Natural killer cell (primary cell): Measurements from ENCODE around the gene PCDHB15. TPM values are rescaled to one million over a fixed set of nuclear protein-coding genes. Genes with fewer than 3 reads are reported as not detected.

Source experiments
- ATAC-seq, 3 donors: fragments of 150-1000 bp in 2 of 3; fragments of 200-7000 bp in 1 of 3; cut with Tn5 transposase; 1 replicate in 1 of 3; 2 replicates in 2 of 3; pipeline ENCODE4 v1.10.0; 2021; ENCODE audit warnings: mild to moderate bottlenecking in 2 of 3, moderate library complexity in 2 of 3
- DNase-seq, 2 donors: peaks; one replicate each; pipeline versions ENCODE4 v3.0.0 to v3.0.0-alpha.2; 2013 to 2021; ENCODE audit warnings: mixed read lengths in 1 of 2
- H3K27ac ChIP-seq: one replicate; pipeline ENCODE4 v1.5.1; 2013; ENCODE audit warnings: mild to moderate bottlenecking, low read length
- H3K27me3 ChIP-seq: one replicate; pipeline ENCODE4 v1.6.1; 2013; ENCODE audit warnings: low read length; ENCODE audit not compliant: control insufficient read depth, insufficient read depth
- H3K36me3 ChIP-seq: one replicate; pipeline ENCODE4 v1.6.1; 2013; ENCODE audit warnings: low read length; ENCODE audit not compliant: control insufficient read depth, insufficient read depth
- H3K4me1 ChIP-seq: one replicate; pipeline ENCODE4 v1.6.1; 2013; ENCODE audit warnings: low read length; ENCODE audit not compliant: control insufficient read depth, insufficient read depth
- H3K4me3 ChIP-seq: one replicate; pipeline ENCODE4 v1.5.1; 2013; ENCODE audit warnings: low read length
- H3K9me3 ChIP-seq: one replicate; pipeline ENCODE4 v1.6.1; 2013; ENCODE audit warnings: low read length; ENCODE audit not compliant: control insufficient read depth, insufficient read depth
- H3K27ac Mint-ChIP-seq, 2 donors: one replicate each; pipeline ENCODE4 v1.8.0; 2022; ENCODE audit warnings: mild to moderate bottlenecking in 2 of 2, mixed read lengths in 2 of 2, moderate library complexity in 1 of 2
- H3K27me3 Mint-ChIP-seq, 2 donors: one replicate each; pipeline ENCODE4 v1.8.0; 2022; ENCODE audit warnings: low read depth in 2 of 2, mixed read lengths in 2 of 2
- H3K36me3 Mint-ChIP-seq: one replicate; pipeline ENCODE4 v1.8.0; 2022; ENCODE audit warnings: mixed read lengths
- H3K4me1 Mint-ChIP-seq, 2 donors: one replicate each; pipeline ENCODE4 v1.8.0; 2022; ENCODE audit warnings: mixed read lengths in 2 of 2
- H3K4me3 Mint-ChIP-seq: one replicate; pipeline ENCODE4 v1.8.0; 2022; ENCODE audit warnings: mild to moderate bottlenecking, moderate library complexity, mixed read lengths
- H3K9me3 Mint-ChIP-seq, 2 donors: one replicate each; pipeline ENCODE4 v1.8.0; 2022; ENCODE audit warnings: mixed read lengths in 2 of 2
- WGBS: methylation state at CpG from one replicate; pipeline ENCODE4 v1.1.7; 2013; ENCODE audit warnings: missing lambda C conversion rate; ENCODE audit not compliant: insufficient coverage; 5-methylcytosine and 5-hydroxymethylcytosine counted together
- intact Hi-C: fragments of 100-400 bp; cut with micrococcal nuclease; formaldehyde crosslinking; loops from one replicate; pipeline ENCODE4 v1.14.2; 2022
- total RNA-seq, 4 donors: library from RNA; stranded (reverse); fragments of 120-200 nt in 1 of 4; gene quantifications; one replicate each; pipeline versions ENCODE4 v1.2.3 to v1.2.4, GENCODE V29; 2013 to 2022
- TF ChIP-seq, protein P1 (sequence below): fragments of 200-600 bp; IDR thresholded peaks from one replicate; pipeline ENCODE4 v1.8.0; 2022; ENCODE audit warnings: antibody characterized with exemption

The PCDHB15 gene
- total RNA-seq, 3 donors from 2014 or later (not counting 1 experiment from before 2014, with no cell fraction given) = not detected

DNA sequence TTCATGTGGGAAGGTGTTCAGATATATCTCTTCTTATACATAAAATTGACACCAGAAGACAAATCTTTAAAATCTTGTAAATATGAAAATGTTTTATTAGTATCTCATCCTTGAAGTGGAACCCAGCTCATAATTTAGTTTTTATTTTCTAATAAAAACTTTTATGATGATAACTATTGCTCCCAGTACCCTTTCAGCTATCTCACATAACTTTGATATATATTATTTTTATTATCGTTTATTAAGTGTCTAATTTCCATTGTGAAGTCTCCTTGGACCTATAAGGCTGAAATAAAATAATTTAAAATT lies 16.0 kb downstream of the PCDHB15 start:
- ATAC-seq (no peak), DNase-seq (no peak)
- peaks cover 50% of the 10 kb centered on the region for H3K9me3 ChIP-seq
- H3K36me3 Mint-ChIP-seq = peaks cover 53% of the 10 kb centered on the region
- TF ChIP-seq, protein P1, sequence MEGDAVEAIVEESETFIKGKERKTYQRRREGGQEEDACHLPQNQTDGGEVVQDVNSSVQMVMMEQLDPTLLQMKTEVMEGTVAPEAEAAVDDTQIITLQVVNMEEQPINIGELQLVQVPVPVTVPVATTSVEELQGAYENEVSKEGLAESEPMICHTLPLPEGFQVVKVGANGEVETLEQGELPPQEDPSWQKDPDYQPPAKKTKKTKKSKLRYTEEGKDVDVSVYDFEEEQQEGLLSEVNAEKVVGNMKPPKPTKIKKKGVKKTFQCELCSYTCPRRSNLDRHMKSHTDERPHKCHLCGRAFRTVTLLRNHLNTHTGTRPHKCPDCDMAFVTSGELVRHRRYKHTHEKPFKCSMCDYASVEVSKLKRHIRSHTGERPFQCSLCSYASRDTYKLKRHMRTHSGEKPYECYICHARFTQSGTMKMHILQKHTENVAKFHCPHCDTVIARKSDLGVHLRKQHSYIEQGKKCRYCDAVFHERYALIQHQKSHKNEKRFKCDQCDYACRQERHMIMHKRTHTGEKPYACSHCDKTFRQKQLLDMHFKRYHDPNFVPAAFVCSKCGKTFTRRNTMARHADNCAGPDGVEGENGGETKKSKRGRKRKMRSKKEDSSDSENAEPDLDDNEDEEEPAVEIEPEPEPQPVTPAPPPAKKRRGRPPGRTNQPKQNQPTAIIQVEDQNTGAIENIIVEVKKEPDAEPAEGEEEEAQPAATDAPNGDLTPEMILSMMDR = no peak
- H3K27me3 Mint-ChIP-seq = no peaks in the 10 kb centered on the region
- no peaks in the 10 kb centered on the region for H3K27me3 ChIP-seq
- H3K4me3 ChIP-seq = no peak overlapping the region
- no CpG with 5 or more reads among the region's 1 CpG for WGBS
- H3K9me3 Mint-ChIP-seq = peaks cover 13 to 31% of the 10 kb centered on the region in 2 donors
- H3K27ac ChIP-seq = no peak overlapping the region
- H3K36me3 ChIP-seq = no peaks in the 10 kb centered on the region
- H3K4me1 ChIP-seq = no peaks in the 10 kb centered on the region
- intact Hi-C loops = no loop called here
- H3K4me3 Mint-ChIP-seq = no peak overlapping the region
- no peaks in the 10 kb centered on the region for H3K4me1 Mint-ChIP-seq
- H3K27ac Mint-ChIP-seq = no peak overlapping the region

DNA sequence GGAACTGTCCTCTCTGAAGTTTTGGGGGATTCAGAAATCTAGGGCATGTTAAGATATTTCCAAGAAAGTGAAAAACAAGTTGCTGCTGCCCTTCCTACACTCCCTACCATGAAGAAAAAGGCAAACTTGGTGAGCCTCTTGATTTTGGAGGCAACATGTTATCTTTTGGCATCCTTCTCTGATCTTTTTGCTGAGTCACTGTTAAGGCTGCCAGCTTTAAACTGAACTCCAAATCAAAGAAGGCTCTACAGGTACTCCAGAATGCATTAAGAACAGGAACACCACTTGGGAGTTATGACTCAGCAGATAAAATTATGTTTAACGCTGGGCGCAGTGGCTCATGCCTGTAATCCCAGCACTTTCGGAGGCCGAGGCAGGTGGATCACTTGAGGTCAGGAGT lies 24.0 kb downstream of the PCDHB15 start:
- DNase-seq (no peak), ATAC-seq (no peak)
- Mint-ChIP-seq H3K27me3 (no peaks in the 10 kb centered on the region), H3K27ac (no peak overlapping the region), H3K4me1 (no peaks in the 10 kb centered on the region), H3K36me3 (peaks cover 52% of the 10 kb centered on the region), H3K9me3 (peaks cover 25 to 42% of the 10 kb centered on the region in 2 donors), H3K4me3 (no peak overlapping the region)
- intact Hi-C loops = no loop called here
- Histone ChIP-seq H3K4me1 (no peaks in the 10 kb centered on the region), H3K27ac (no peak overlapping the region), H3K4me3 (no peak overlapping the region), H3K36me3 (no peaks in the 10 kb centered on the region), H3K27me3 (no peaks in the 10 kb centered on the region), H3K9me3 (peaks cover 64% of the 10 kb centered on the region)
- TF ChIP-seq, protein P1 = no peak
- WGBS = 92% methylated on average over 4 of the region's 4 CpGs

DNA sequence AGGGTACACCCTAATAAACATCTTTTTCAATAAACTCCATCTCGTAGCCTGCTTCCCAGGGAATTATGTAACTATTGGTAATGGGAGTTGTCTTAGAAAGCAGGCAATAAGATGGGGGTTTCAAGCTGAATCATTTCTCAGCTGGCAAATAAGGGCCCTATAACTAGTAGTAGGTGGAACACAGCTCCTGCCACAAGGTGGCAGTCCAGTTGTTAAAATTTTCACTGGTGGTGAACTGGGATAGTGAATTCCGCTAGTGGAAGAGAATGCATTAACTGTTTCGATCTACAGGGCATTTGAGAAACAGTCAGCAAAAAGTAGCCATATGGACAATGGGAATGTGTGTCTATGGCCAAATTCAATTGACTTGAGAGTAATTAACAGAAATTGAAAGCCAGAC lies 27.7 kb downstream of the PCDHB15 start:
- H3K36me3 Mint-ChIP-seq = peaks cover 51% of the 10 kb centered on the region
- no peak overlapping the region for H3K27ac Mint-ChIP-seq
- no peaks in the 10 kb centered on the region for H3K4me1 ChIP-seq
- no peak overlapping the region for H3K4me3 ChIP-seq
- H3K27me3 Mint-ChIP-seq = no peaks in the 10 kb centered on the region
- no peaks in the 10 kb centered on the region for H3K27me3 ChIP-seq
- no peaks in the 10 kb centered on the region for H3K36me3 ChIP-seq
- no peak overlapping the region for H3K27ac ChIP-seq
- H3K4me3 Mint-ChIP-seq = no peak overlapping the region
- H3K9me3 Mint-ChIP-seq = peaks cover 17 to 31% of the 10 kb centered on the region in 2 donors
- DNase-seq (no peak), ATAC-seq (no peak)
- intact Hi-C loops = no loop called here
- peaks cover 69% of the 10 kb centered on the region for H3K9me3 ChIP-seq
- H3K4me1 Mint-ChIP-seq = no peaks in the 10 kb centered on the region
- TF ChIP-seq, protein P1 = no peak
- WGBS = 92% methylated on average over 2 of the region's 3 CpGs

DNA sequence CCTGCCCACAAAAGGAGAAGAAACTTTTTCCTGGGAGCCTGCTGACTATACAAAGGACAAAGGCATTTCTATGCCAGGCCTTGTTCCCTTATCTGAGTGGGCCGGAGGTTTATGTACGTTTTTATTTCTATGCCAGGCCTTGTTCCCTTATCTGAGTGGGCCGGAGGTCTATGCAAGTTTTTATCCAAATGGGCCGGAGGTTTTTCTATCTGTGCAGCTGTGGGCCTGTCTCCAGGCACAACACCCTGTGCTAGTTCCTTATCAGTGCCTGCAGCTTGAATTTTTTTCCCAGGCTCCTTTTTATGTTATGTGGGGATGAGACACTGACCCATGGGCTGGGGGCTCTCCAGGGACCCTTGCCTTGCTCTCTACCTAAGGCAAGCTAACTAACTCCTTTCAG lies 53.2 kb downstream of the PCDHB15 start:
- no peaks in the 10 kb centered on the region for H3K27me3 ChIP-seq
- Mint-ChIP-seq H3K4me3 (no peak overlapping the region), H3K9me3 (peaks cover 8 to 26% of the 10 kb centered on the region in 2 donors), H3K27ac (no peak overlapping the region), H3K36me3 (peaks cover 49% of the 10 kb centered on the region), H3K4me1 (peaks cover 0 to 7% of the 10 kb centered on the region in 2 donors), H3K27me3 (no peaks in the 10 kb centered on the region)
- ATAC-seq = no peak
- TF ChIP-seq, protein P1 = no peak
- H3K4me3 ChIP-seq = no peak overlapping the region
- H3K4me1 ChIP-seq = no peaks in the 10 kb centered on the region
- intact Hi-C loops = no loop called here
- DNase-seq = no peak
- H3K27ac ChIP-seq = no peak overlapping the region
- peaks cover 64% of the 10 kb centered on the region for H3K9me3 ChIP-seq
- WGBS = 96% methylated on average over 4 of the region's 4 CpGs
- H3K36me3 ChIP-seq = no peaks in the 10 kb centered on the region

Other genes with a start within 250 kb of the PCDHB15 start
- not detected for gene PCDHB1, start 194.0 kb upstream of the PCDHB15 start, total RNA-seq
- not detected for gene PCDHB2, start 150.8 kb upstream of the PCDHB15 start, total RNA-seq
- gene PCDHB3, start 144.9 kb upstream of the PCDHB15 start, total RNA-seq = not detected
- gene PCDHB4, start 123.6 kb upstream of the PCDHB15 start, total RNA-seq = not detected
- gene PCDHB5, start 110.2 kb upstream of the PCDHB15 start, total RNA-seq = not detected
- not detected for gene PCDHB6, start 95.3 kb upstream of the PCDHB15 start, total RNA-seq
- not detected for gene PCDHB7, start 72.8 kb upstream of the PCDHB15 start, total RNA-seq
- not detected for gene PCDHB8, start 67.6 kb upstream of the PCDHB15 start, total RNA-seq
- not detected for gene PCDHB16, start 63.0 kb upstream of the PCDHB15 start, total RNA-seq
- gene PCDHB9, start 58.2 kb upstream of the PCDHB15 start, total RNA-seq = under 1 TPM in 1 of 3 donors, not detected in 2; 0.15 TPM
- gene PCDHB10, start 53.0 kb upstream of the PCDHB15 start, total RNA-seq = under 1 TPM in 1 of 3 donors, not detected in 2; 0.15 TPM
- gene PCDHB11, start 45.8 kb upstream of the PCDHB15 start, total RNA-seq = not detected
- not detected for gene PCDHB12, start 36.7 kb upstream of the PCDHB15 start, total RNA-seq
- gene PCDHB13, start 31.5 kb upstream of the PCDHB15 start, total RNA-seq = not detected
- gene PCDHB14, start 22.1 kb upstream of the PCDHB15 start, total RNA-seq = not detected
- gene SLC25A2, start 58.7 kb downstream of the PCDHB15 start, total RNA-seq = under 1 TPM in 1 of 3 donors, not detected in 2; 0.73 TPM
- gene TAF7, start 75.4 kb downstream of the PCDHB15 start, total RNA-seq = 10 to 100 TPM; 77.3 to 96.1 (median 89.4) TPM
- not detected for gene PCDHGA1, start 85.1 kb downstream of the PCDHB15 start, total RNA-seq
- gene PCDHGA2, start 93.4 kb downstream of the PCDHB15 start, total RNA-seq = not detected
- not detected for gene PCDHGA3, start 98.4 kb downstream of the PCDHB15 start, total RNA-seq
- under 1 TPM in 1 of 3 donors, not detected in 2; 0.10 TPM for gene PCDHGB1, start 104.7 kb downstream of the PCDHB15 start, total RNA-seq
- gene PCDHGA4, start 109.6 kb downstream of the PCDHB15 start, total RNA-seq = under 1 TPM in 2 of 3 donors, not detected in 1; 0.24 to 0.30 TPM
- gene PCDHGB2, start 114.6 kb downstream of the PCDHB15 start, total RNA-seq = 1 to 10 TPM in 1 of 3 donors, under 1 TPM in 2; 0.36 to 1.5 (median 0.49) TPM
- under 1 TPM; 0.12 to 0.30 (median 0.20) TPM for gene PCDHGA5, start 118.8 kb downstream of the PCDHB15 start, total RNA-seq
- under 1 TPM in 2 of 3 donors, not detected in 1; 0.52 to 0.68 TPM for gene PCDHGB3, start 124.8 kb downstream of the PCDHB15 start, total RNA-seq
- under 1 TPM; 0.20 to 0.75 (median 0.21) TPM for gene PCDHGA6, start 128.5 kb downstream of the PCDHB15 start, total RNA-seq
- under 1 TPM in 2 of 3 donors, not detected in 1; 0.26 to 0.68 TPM for gene PCDHGA7, start 137.3 kb downstream of the PCDHB15 start, total RNA-seq
- gene PCDHGB4, start 142.3 kb downstream of the PCDHB15 start, total RNA-seq = under 1 TPM in 2 of 3 donors, not detected in 1; 0.31 to 0.40 TPM
- under 1 TPM; 0.07 to 0.28 (median 0.09) TPM for gene PCDHGA8, start 147.2 kb downstream of the PCDHB15 start, total RNA-seq
- 1 to 10 TPM; 1.3 to 4.2 (median 3.1) TPM for gene PCDHGB5, start 152.6 kb downstream of the PCDHB15 start, total RNA-seq
- gene PCDHGA9, start 157.4 kb downstream of the PCDHB15 start, total RNA-seq = 1 to 10 TPM in 2 of 3 donors, under 1 TPM in 1; 0.61 to 1.7 (median 1.0) TPM
- 1 to 10 TPM; 2.1 to 5.9 (median 2.9) TPM for gene PCDHGB6, start 162.6 kb downstream of the PCDHB15 start, total RNA-seq
- 1 to 10 TPM in 2 of 3 donors, under 1 TPM in 1; 0.61 to 2.6 (median 2.1) TPM for gene PCDHGA10, start 167.6 kb downstream of the PCDHB15 start, total RNA-seq
- 1 to 10 TPM in 2 of 3 donors, under 1 TPM in 1; 0.68 to 1.6 (median 1.2) TPM for gene PCDHGB7, start 172.3 kb downstream of the PCDHB15 start, total RNA-seq
- 1 to 10 TPM in 1 of 3 donors, under 1 TPM in 2; 0.40 to 1.2 (median 0.83) TPM for gene PCDHGA11, start 175.7 kb downstream of the PCDHB15 start, total RNA-seq
- 1 to 10 TPM in 1 of 3 donors, under 1 TPM in 2; 0.35 to 1.1 (median 0.75) TPM for gene PCDHGA12, start 185.1 kb downstream of the PCDHB15 start, total RNA-seq
- gene PCDHGC3, start 230.6 kb downstream of the PCDHB15 start, total RNA-seq = 1 to 10 TPM in 1 of 3 donors, under 1 TPM in 2; 0.68 to 1.5 (median 0.75) TPM
- gene PCDHGC4, start 239.6 kb downstream of the PCDHB15 start, total RNA-seq = under 1 TPM; 0.31 to 0.84 (median 0.45) TPM
- under 1 TPM; 0.31 to 0.97 (median 0.50) TPM for gene PCDHGC5, start 243.7 kb downstream of the PCDHB15 start, total RNA-seq